Bronchial epithelial cell (primary cell): Measurements from ENCODE around the gene SNX25. TPM values are rescaled to one million over a fixed set of nuclear protein-coding genes. Genes with fewer than 3 reads are reported as not detected.
"Not testable (repeated sequence)": the region's sequence is repeated elsewhere in the genome, so short reads cannot be mapped to it uniquely, and the experiment has no call there.

Experiments
- DNase-seq: peaks from one replicate; pipeline ENCODE4 v3.0.0-alpha.2; 2010; ENCODE audit warnings: low read depth
- FAIRE-seq: peaks from 2 replicates; lab custom pipeline; 2011; peaks lifted over from hg19 to GRCh38; lab: Jason Lieb, UNC
- H3K27me3 ChIP-seq: 2 replicates; pipeline ENCODE4 v1.5.1; 2011; ENCODE audit warnings: low read length; ENCODE audit not compliant: control insufficient read depth, insufficient read depth
- H3K36me3 ChIP-seq: 2 replicates; pipeline ENCODE4 v1.5.1; 2011; ENCODE audit warnings: low read length; ENCODE audit not compliant: control insufficient read depth, insufficient read depth
- H3K4me3 ChIP-seq: 2 replicates; pipeline ENCODE4 v1.5.1; 2011; ENCODE audit warnings: mild to moderate bottlenecking, low read depth, low read length, control low read depth
- CTCF ChIP-seq: IDR thresholded peaks from 2 replicates; pipeline ENCODE4 v1.5.1; 2011; ENCODE audit warnings: mild to moderate bottlenecking, moderate library complexity, low read length, control low read depth, inconsistent platforms; ENCODE audit not compliant: insufficient read depth, severe bottlenecking
- total RNA-seq: library from RNA; depleted of rRNA; stranded (reverse); fragments of >200 nt; gene quantifications from 2 replicates; pipeline ENCODE4 v1.2.1, GENCODE V29; 2014

Gene SNX25
- total RNA-seq, 1 donor from 2014 or later, result 18.4 TPM

- Histone ChIP-seq H3K27me3 (no peaks in the 10 kb centered on the region), H3K4me3 (peak within 1 kb of the TSS; percentile 48), H3K36me3 (no peaks in the 10 kb centered on the region)
- TF ChIP-seq CTCF, result no peak
- no peak for FAIRE-seq
- DNase-seq, result peak; percentile 63
Observed at GRCh38 chr4:185203486-185204237, 5.7 kb upstream of the SNX25 start, which contains the start of gene CFAP97. Gene CFAP97, minus strand, starts transcription at chr4:185204000. Its CDS starts 12,804 bp downstream, at chr4:185191196.

GRCh38 chr4:185204238-185204910, 5.0 kb upstream of the SNX25 start:
- no peaks in the 10 kb centered on the region for H3K27me3 ChIP-seq
- DNase-seq, result peak; percentile 48
- FAIRE-seq, result no peak
- no peak for TF ChIP-seq CTCF
- H3K4me3 ChIP-seq, result peak overlapping the region; percentile 48
- no peaks in the 10 kb centered on the region for H3K36me3 ChIP-seq

GRCh38 chr4:185205073-185205472, 4.3 kb upstream of the SNX25 start:
- not testable (repeated sequence) for DNase-seq, H3K4me3 ChIP-seq, H3K36me3 ChIP-seq, H3K27me3 ChIP-seq, FAIRE-seq

GRCh38 chr4:185205697-185206342, 3.6 kb upstream of the SNX25 start:
- TF ChIP-seq CTCF, result no peak
- DNase-seq (no peak), FAIRE-seq (no peak)
- Histone ChIP-seq H3K36me3 (no peaks in the 10 kb centered on the region), H3K4me3 (no peak overlapping the region), H3K27me3 (no peaks in the 10 kb centered on the region)

- Histone ChIP-seq H3K27me3 (no peaks in the 10 kb centered on the region), H3K4me3 (no peak overlapping the region), H3K36me3 (no peaks in the 10 kb centered on the region)
- FAIRE-seq (no peak), DNase-seq (no peak)
- no peak for TF ChIP-seq CTCF
Observed at GRCh38 chr4:185207466-185207865, 1.9 kb upstream of the SNX25 start.

GRCh38 chr4:185209852-185210101, 379 bp downstream of the SNX25 start:
- FAIRE-seq, H3K36me3 ChIP-seq, H3K27me3 ChIP-seq, DNase-seq: not testable (repeated sequence)
- peak overlapping the region; percentile 47 for H3K4me3 ChIP-seq
